GM23248 (cell line): ENCODE data around the gene AKNA. TPM values are rescaled to one million over a fixed set of nuclear protein-coding genes. Genes with fewer than 3 reads are reported as not detected.

Experiments used
- DNase-seq: peaks from one replicate; pipeline ENCODE4 v3.0.0-alpha.2; 2015
- H2AFZ ChIP-seq: fragments of 200-600 bp; sonication (generic); 2 replicates; pipeline ENCODE4 v1.6.1; 2016; ENCODE audit warnings: antibody characterized with exemption
- H3F3A ChIP-seq: fragments of 200-600 bp; sonication (generic); 2 replicates; pipeline ENCODE4 v1.6.1; 2016; ENCODE audit warnings: mild to moderate bottlenecking, antibody characterized with exemption, mixed run types; ENCODE audit not compliant: insufficient read depth
- H3K27ac ChIP-seq: fragments of 200-600 bp; sonication (generic); 2 replicates; pipeline ENCODE4 v1.5.1; 2016; ENCODE audit warnings: mild to moderate bottlenecking
- H3K27me3 ChIP-seq: fragments of 200-600 bp; sonication (generic); replicated peaks from 2 replicates; pipeline ENCODE4 v1.6.1; 2016; ENCODE audit warnings: mild to moderate bottlenecking; ENCODE audit not compliant: insufficient read depth
- H3K36me3 ChIP-seq: fragments of 200-600 bp; sonication (generic); 2 replicates; pipeline ENCODE4 v1.6.1; 2016; ENCODE audit warnings: low read depth, mild to moderate bottlenecking
- H3K4me1 ChIP-seq: fragments of 200-600 bp; sonication (generic); 2 replicates; pipeline ENCODE4 v1.6.1; 2016; ENCODE audit warnings: mild to moderate bottlenecking; ENCODE audit not compliant: insufficient read depth
- H3K4me2 ChIP-seq: fragments of 200-600 bp; sonication (generic); one replicate; pipeline ENCODE4 v1.6.1; 2016; ENCODE audit warnings: mild to moderate bottlenecking; ENCODE audit not compliant: unreplicated experiment
- H3K4me3 ChIP-seq: fragments of 200-600 bp; sonication (generic); 2 replicates; pipeline ENCODE4 v1.5.1; 2016; ENCODE audit warnings: mild to moderate bottlenecking
- H3K79me2 ChIP-seq: fragments of 200-600 bp; sonication (generic); 2 replicates; pipeline ENCODE4 v1.6.1; 2016; ENCODE audit warnings: mild to moderate bottlenecking; ENCODE audit not compliant: insufficient read depth
- H3K9ac ChIP-seq: fragments of 200-600 bp; sonication (generic); 2 replicates; pipeline ENCODE4 v1.6.1; 2016; ENCODE audit warnings: mild to moderate bottlenecking
- H3K9me2 ChIP-seq: fragments of 200-600 bp; sonication (generic); 2 replicates; pipeline ENCODE4 v1.6.1; 2016; ENCODE audit warnings: mixed run types, mild to moderate bottlenecking, moderate library complexity; ENCODE audit not compliant: insufficient read depth
- H3K9me3 ChIP-seq: fragments of 200-600 bp; sonication (generic); one replicate; pipeline ENCODE4 v1.6.1; 2017; ENCODE audit warnings: low read depth
- H4K20me1 ChIP-seq: fragments of 200-600 bp; sonication (generic); 2 replicates; pipeline ENCODE4 v1.6.0; 2016; ENCODE audit not compliant: insufficient read depth
- EZH2 ChIP-seq: fragments of 200-600 bp; sonication (generic); IDR thresholded peaks from 2 replicates; pipeline ENCODE4 v1.6.1; 2018; ENCODE audit warnings: antibody characterized with exemption, mild to moderate bottlenecking; ENCODE audit not compliant: insufficient read depth, poor library complexity, severe bottlenecking
- EZH2phosphoT487 ChIP-seq: fragments of 200-600 bp; sonication (generic); IDR thresholded peaks from 2 replicates; pipeline ENCODE4 v1.6.1; 2018; ENCODE audit warnings: antibody characterized with exemption, moderate library complexity, mild to moderate bottlenecking, low read depth; ENCODE audit not compliant: insufficient read depth
- WGBS, 2 experiments: methylation state at CpG; one replicate each; pipeline ENCODE4 v1.1.6; 2015 to 2017; ENCODE audit warnings: low lambda C conversion rate in 2 of 2, low coverage in 1 of 2; ENCODE audit errors: missing lambda C conversion rate in 2 of 2; 5-methylcytosine and 5-hydroxymethylcytosine counted together
- in situ Hi-C: fragments of 300-500 bp; cut with MboI; formaldehyde crosslinking; loops from 2 replicates; pipeline ENCODE4 v1.15.0; 2020
- polyA plus RNA-seq: library from polyadenylated mRNA; unstranded; fragments of >200 nt; fragmentation: Nextera tagmentation; extraction: Ambion mirVana; gene quantifications from 2 replicates; pipeline ENCODE4 v1.2.1, GENCODE V29; 2016
- total RNA-seq: library from RNA; depleted of rRNA; stranded (reverse); fragments of >200 nt; shearing (Covaris generic); gene quantifications from 2 replicates; pipeline ENCODE4 v1.2.3, GENCODE V29; 2014

AKNA gene
- total and polyA plus RNA-seq, 2 experiments from 2014 or later: 1.8 to 6.6 TPM

DNA sequence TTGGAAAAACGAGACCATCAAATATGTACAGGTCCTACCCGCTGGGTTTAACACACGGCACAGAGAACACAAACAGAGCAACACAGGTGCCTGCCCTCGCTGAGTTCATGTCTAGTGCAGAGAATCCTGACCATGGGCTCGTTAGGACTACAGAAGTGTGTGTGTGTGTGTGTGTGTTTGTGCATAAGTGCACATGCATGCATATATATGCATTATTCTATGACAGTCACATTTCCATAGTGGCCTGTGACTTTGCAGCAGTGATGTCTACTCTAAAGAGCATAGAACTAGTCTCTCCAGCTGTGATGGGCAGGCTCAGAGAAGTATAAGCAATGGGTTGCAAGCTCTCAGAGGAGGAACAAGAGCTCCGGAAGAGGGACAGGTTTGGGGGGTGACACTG is 30.4 kb downstream of the AKNA start:
- no peak overlapping the region for H3K4me2 ChIP-seq
- H3K4me3 ChIP-seq: no peak overlapping the region
- no peaks in the 10 kb centered on the region for H3K27me3 ChIP-seq
- in situ Hi-C loops: no loop called here
- H3K9me2 ChIP-seq: no peaks in the 10 kb centered on the region
- TF ChIP-seq EZH2 (no peak), EZH2phosphoT487 (no peak)
- peaks cover 19% of the 10 kb centered on the region; the same call in 1 of the 2 replicates for H3K36me3 ChIP-seq
- WGBS, 2 experiments: 75 to 81% methylated on average over 6 of the region's 6 CpGs
- H3K4me1 ChIP-seq: peaks cover 11% of the 10 kb centered on the region
- H3K9ac ChIP-seq: no peak overlapping the region
- no peaks in the 10 kb centered on the region for H3F3A ChIP-seq
- H3K27ac ChIP-seq: no peak overlapping the region
- no peaks in the 10 kb centered on the region for H4K20me1 ChIP-seq
- no peaks in the 10 kb centered on the region for H3K79me2 ChIP-seq
- no peaks in the 10 kb centered on the region for H3K9me3 ChIP-seq
- no peak overlapping the region for H2AFZ ChIP-seq
- no peak for DNase-seq

DNA sequence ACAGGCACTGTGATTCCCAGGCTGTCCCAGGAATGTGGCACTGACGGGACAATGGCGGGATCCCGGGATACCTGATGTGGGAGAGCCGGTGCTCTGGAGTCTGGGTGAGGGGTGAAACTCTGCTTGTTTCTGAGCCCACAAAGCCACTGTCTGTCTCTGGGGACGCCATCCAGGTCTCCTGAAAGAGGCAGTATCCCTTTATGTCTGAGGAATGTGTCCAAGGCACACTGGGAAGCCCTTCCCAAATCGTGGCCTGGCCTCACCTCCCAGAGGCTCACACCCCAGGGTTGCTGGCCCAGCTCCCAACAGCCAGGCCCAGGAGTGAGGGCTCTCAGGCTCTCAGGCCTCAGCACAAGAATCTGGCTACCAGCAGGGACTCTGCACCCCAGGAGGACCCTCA is 31.0 kb downstream of the AKNA start:
- H3K36me3 ChIP-seq: peaks cover 19% of the 10 kb centered on the region; the same call in 1 of the 2 replicates
- no peaks in the 10 kb centered on the region for H3K9me3 ChIP-seq
- H3K4me1 ChIP-seq: peaks cover 11% of the 10 kb centered on the region
- no peak overlapping the region for H3K27ac ChIP-seq
- no peaks in the 10 kb centered on the region for H3K79me2 ChIP-seq
- H3F3A ChIP-seq: no peaks in the 10 kb centered on the region
- no peaks in the 10 kb centered on the region for H3K27me3 ChIP-seq
- H3K4me3 ChIP-seq: no peak overlapping the region
- 75 to 76% methylated on average over 6 of the region's 6 CpGs for WGBS, 2 experiments
- DNase-seq: no peak
- H3K9me2 ChIP-seq: no peaks in the 10 kb centered on the region
- no peak overlapping the region for H3K9ac ChIP-seq
- TF ChIP-seq EZH2phosphoT487 (no peak), EZH2 (no peak)
- no peaks in the 10 kb centered on the region for H4K20me1 ChIP-seq
- in situ Hi-C loops: no loop called here
- no peak overlapping the region for H2AFZ ChIP-seq
- no peak overlapping the region for H3K4me2 ChIP-seq

DNA sequence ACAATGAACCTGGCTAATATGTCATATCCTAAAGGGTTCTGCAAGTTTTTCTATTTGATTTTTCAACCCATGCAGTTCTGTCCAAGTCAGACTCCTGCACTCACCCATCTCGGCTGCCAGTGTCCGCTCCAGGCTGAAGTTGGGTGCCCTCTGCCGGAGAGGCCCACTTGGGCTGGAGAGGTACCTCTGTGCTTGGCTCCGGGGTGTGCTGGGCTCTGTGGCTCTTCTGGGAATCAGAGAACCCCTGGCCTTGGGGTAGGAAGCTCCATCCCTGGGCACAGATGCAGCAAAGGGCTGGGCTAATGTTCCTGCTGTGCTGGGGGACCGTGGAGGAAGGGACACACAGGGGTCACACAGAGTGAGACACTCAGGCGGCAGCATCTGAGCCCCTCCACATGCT is 32.0 kb downstream of the AKNA start:
- no peak for DNase-seq
- no peaks in the 10 kb centered on the region for H3K79me2 ChIP-seq
- H4K20me1 ChIP-seq: no peaks in the 10 kb centered on the region
- H3K27me3 ChIP-seq: no peaks in the 10 kb centered on the region
- no peak overlapping the region for H3K27ac ChIP-seq
- H2AFZ ChIP-seq: no peak overlapping the region
- WGBS, 2 experiments: 84 to 88% methylated on average over 6 of the region's 6 CpGs
- no peaks in the 10 kb centered on the region for H3F3A ChIP-seq
- H3K9ac ChIP-seq: no peak overlapping the region
- H3K9me2 ChIP-seq: no peaks in the 10 kb centered on the region
- H3K4me2 ChIP-seq: no peak overlapping the region
- H3K36me3 ChIP-seq: peaks cover 14% of the 10 kb centered on the region; the same call in 1 of the 2 replicates
- peaks cover 11% of the 10 kb centered on the region for H3K4me1 ChIP-seq
- TF ChIP-seq EZH2 (no peak), EZH2phosphoT487 (no peak)
- no peaks in the 10 kb centered on the region for H3K9me3 ChIP-seq
- in situ Hi-C loops: no loop called here
- H3K4me3 ChIP-seq: no peak overlapping the region

DNA sequence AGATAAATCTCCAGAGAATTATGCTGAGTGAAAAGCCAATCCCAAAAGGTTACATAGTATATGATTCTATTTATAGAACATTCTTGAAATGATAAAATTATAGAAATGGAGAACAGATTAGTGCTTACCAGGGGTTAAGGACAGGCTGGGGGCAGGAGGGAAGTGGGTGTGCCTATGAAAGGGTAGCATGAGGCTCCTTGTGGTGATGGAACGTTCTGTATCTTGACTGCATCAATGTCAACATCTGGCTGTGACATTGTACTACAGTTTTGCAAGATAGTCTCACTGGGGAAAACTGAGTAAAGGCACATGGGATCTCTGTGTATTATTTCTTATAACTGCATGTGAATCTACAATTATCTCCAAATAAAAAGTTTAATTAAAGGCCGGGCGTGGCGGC is 35.9 kb downstream of the AKNA start:
- Histone ChIP-seq H3K9ac (no peak overlapping the region), H3K79me2 (no peaks in the 10 kb centered on the region), H3K36me3 (peaks cover 7% of the 10 kb centered on the region; the same call in 1 of the 2 replicates), H3K9me2 (no peaks in the 10 kb centered on the region), H3F3A (peaks cover 18% of the 10 kb centered on the region), H3K4me2 (no peak overlapping the region), H4K20me1 (no peaks in the 10 kb centered on the region), H3K9me3 (no peaks in the 10 kb centered on the region), H3K4me3 (no peak overlapping the region), H3K4me1 (peaks cover 26% of the 10 kb centered on the region), H3K27ac (no peak overlapping the region), H3K27me3 (no peaks in the 10 kb centered on the region), H2AFZ (no peak overlapping the region)
- WGBS, 2 experiments: 81 to 86% methylated on average over 4 of the region's 4 CpGs
- no peak for TF ChIP-seq EZH2
- no peak for TF ChIP-seq EZH2phosphoT487
- DNase-seq: no peak
- in situ Hi-C loops: no loop called here
